Liver (tissue), 3 donors: ENCODE measurements around the gene PDE4B.

ENCODE experiments used
- HNF4G ChIP-seq: IDR thresholded peaks from 2 replicates; pipeline ENCODE4 v1.6.1; 2016; ENCODE audit warnings: antibody characterized with exemption
- MAX ChIP-seq: IDR thresholded peaks from 2 replicates; pipeline ENCODE4 v1.6.1; 2016; ENCODE audit warnings: antibody characterized with exemption
- YY1 ChIP-seq: IDR thresholded peaks from 2 replicates; pipeline ENCODE4 v1.6.1; 2016; ENCODE audit warnings: antibody characterized with exemption, mild to moderate bottlenecking
- TF ChIP-seq, protein P1 (sequence below): fragments of 150-350 bp; IDR thresholded peaks from 2 replicates; pipeline ENCODE4 v1.5.1; 2017; ENCODE audit warnings: improper control_type of control experiment, low read depth, low read length; ENCODE audit not compliant: missing input control
- TF ChIP-seq, protein P2 (sequence below): IDR thresholded peaks from 2 replicates; pipeline ENCODE4 v1.6.1; 2016; ENCODE audit warnings: antibody characterized with exemption, mild to moderate bottlenecking
- donor health status: healthy.
- donor health status: healthy.

DNA sequence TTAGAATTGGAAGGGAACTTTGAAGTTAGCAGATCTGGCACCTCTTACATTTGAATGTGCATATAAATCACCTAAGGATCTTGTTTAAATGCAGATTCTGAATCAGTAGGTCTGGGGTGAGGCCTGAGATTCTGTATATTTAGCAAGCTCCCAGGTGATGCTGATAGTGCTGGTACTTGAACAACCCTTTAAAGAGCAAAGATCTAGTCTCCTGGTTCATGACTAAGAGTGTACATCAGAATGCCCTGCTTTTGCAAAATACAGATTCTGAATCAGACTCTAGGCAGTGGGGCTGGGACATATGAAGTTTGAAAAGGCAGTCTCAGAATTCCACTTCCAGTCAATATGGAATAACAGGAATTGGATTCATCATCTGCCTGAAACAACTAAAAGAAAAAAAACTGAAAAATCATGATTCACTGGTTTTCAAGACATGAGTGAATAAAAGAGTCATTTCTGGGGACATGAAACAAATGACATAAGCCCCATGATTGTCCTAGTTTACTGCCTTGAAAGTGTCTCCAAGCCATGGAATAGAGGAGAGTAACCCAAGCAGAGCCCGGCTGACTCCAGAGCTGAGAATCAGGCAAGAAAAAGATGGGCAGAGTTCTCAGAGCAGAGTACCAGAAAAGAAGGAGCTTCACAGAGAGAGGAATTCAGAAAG, 591.7 kb downstream of the PDE4B start:
- TF ChIP-seq, protein P1, sequence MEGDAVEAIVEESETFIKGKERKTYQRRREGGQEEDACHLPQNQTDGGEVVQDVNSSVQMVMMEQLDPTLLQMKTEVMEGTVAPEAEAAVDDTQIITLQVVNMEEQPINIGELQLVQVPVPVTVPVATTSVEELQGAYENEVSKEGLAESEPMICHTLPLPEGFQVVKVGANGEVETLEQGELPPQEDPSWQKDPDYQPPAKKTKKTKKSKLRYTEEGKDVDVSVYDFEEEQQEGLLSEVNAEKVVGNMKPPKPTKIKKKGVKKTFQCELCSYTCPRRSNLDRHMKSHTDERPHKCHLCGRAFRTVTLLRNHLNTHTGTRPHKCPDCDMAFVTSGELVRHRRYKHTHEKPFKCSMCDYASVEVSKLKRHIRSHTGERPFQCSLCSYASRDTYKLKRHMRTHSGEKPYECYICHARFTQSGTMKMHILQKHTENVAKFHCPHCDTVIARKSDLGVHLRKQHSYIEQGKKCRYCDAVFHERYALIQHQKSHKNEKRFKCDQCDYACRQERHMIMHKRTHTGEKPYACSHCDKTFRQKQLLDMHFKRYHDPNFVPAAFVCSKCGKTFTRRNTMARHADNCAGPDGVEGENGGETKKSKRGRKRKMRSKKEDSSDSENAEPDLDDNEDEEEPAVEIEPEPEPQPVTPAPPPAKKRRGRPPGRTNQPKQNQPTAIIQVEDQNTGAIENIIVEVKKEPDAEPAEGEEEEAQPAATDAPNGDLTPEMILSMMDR = no peak
- TF ChIP-seq MAX (no peak), YY1 (no peak), HNF4G (no peak)
- TF ChIP-seq, protein P2, sequence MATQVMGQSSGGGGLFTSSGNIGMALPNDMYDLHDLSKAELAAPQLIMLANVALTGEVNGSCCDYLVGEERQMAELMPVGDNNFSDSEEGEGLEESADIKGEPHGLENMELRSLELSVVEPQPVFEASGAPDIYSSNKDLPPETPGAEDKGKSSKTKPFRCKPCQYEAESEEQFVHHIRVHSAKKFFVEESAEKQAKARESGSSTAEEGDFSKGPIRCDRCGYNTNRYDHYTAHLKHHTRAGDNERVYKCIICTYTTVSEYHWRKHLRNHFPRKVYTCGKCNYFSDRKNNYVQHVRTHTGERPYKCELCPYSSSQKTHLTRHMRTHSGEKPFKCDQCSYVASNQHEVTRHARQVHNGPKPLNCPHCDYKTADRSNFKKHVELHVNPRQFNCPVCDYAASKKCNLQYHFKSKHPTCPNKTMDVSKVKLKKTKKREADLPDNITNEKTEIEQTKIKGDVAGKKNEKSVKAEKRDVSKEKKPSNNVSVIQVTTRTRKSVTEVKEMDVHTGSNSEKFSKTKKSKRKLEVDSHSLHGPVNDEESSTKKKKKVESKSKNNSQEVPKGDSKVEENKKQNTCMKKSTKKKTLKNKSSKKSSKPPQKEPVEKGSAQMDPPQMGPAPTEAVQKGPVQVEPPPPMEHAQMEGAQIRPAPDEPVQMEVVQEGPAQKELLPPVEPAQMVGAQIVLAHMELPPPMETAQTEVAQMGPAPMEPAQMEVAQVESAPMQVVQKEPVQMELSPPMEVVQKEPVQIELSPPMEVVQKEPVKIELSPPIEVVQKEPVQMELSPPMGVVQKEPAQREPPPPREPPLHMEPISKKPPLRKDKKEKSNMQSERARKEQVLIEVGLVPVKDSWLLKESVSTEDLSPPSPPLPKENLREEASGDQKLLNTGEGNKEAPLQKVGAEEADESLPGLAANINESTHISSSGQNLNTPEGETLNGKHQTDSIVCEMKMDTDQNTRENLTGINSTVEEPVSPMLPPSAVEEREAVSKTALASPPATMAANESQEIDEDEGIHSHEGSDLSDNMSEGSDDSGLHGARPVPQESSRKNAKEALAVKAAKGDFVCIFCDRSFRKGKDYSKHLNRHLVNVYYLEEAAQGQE = no peak
